HepG2 (cell line): Measurements from ENCODE around the gene PCYT2. TPM values are rescaled to one million over a fixed set of nuclear protein-coding genes. Genes with fewer than 3 reads are reported as not detected.
A peak's percentile ranks its signal among the peaks of the same experiment; 100 is the strongest.

Source experiments
- AKAP8 ChIP-seq: sonication (generic); formaldehyde crosslinking; IDR thresholded peaks from 2 replicates; pipeline ENCODE4 v1.5.1; 2020; ENCODE audit warnings: mild to moderate bottlenecking, missing genetic modification reagents
- ARHGAP35 ChIP-seq: sonication (generic); formaldehyde crosslinking; IDR thresholded peaks from 2 replicates; pipeline ENCODE4 v1.9.0; 2022; ENCODE audit warnings: mild to moderate bottlenecking, inconsistent platforms, moderate library complexity, missing genetic modification reagents, borderline replicate concordance
- JDP2 ChIP-seq: sonication (generic); formaldehyde crosslinking; IDR thresholded peaks from 2 replicates; pipeline ENCODE4 v1.8.1; 2022; ENCODE audit warnings: missing genetic modification reagents, borderline replicate concordance
- NFIC ChIP-seq: IDR thresholded peaks from 2 replicates; pipeline ENCODE4 v1.6.1; 2012; ENCODE audit warnings: mild to moderate bottlenecking, low read length, inconsistent platforms
- RBM22 ChIP-seq: fragments of 200-400 bp; formaldehyde crosslinking; optimal IDR thresholded peaks from 2 replicates; pipeline ENCODE3; 2017; ENCODE audit warnings: mild to moderate bottlenecking, low read length, moderate library complexity
- TEAD3 ChIP-seq: optimal IDR thresholded peaks from 2 replicates; pipeline ENCODE3; 2016; ENCODE audit warnings: borderline replicate concordance
- USF2 ChIP-seq, 2 experiments: sonication (generic) in 1 of 2; formaldehyde crosslinking in 1 of 2; IDR thresholded peaks; 2 replicates each; pipeline versions ENCODE4 v1.5.1 to v1.6.1; 2011 to 2020; ENCODE audit warnings: borderline replicate concordance in 1 of 2, low read depth in 1 of 2, low read length in 1 of 2, mild to moderate bottlenecking in 1 of 2, missing genetic modification reagents in 1 of 2, moderate library complexity in 1 of 2
- ZBTB38 ChIP-seq: sonication (generic); formaldehyde crosslinking; IDR thresholded peaks from 2 replicates; pipeline ENCODE4 v1.5.1; 2020; ENCODE audit warnings: mild to moderate bottlenecking, missing genetic modification reagents
- ZNF646 ChIP-seq: sonication (generic); formaldehyde crosslinking; IDR thresholded peaks from 2 replicates; pipeline ENCODE4 v1.9.0; 2021; ENCODE audit warnings: mild to moderate bottlenecking, missing genetic modification reagents
- ZNF724P ChIP-seq: sonication (generic); formaldehyde crosslinking; IDR thresholded peaks from 2 replicates; pipeline ENCODE4 v1.8.0; 2022; ENCODE audit warnings: missing genetic modification reagents, borderline replicate concordance
- ZNF749 ChIP-seq: sonication (generic); formaldehyde crosslinking; IDR thresholded peaks from 2 replicates; pipeline ENCODE4 v1.8.0; 2022; ENCODE audit warnings: mild to moderate bottlenecking, missing genetic modification reagents, moderate library complexity, borderline replicate concordance
- polyA plus RNA-seq, 8 experiments: library from polyadenylated mRNA; depleted of rRNA in 3 of 8; stranded (reverse) in 7 of 8; unstranded in 1 of 8; fragments of >200 nt; fragmentation: Illumina TruSeq in 4 of 8; extraction: Trizol in 4 of 8; gene quantifications; 2 replicates each; pipeline versions ENCODE4 v1.2.1 to v1.2.3, GENCODE V29; 2011 to 2016; ENCODE audit warnings: low read depth in 4 of 8, missing spikeins in 1 of 8, mixed read lengths in 1 of 8; ENCODE audit not compliant: insufficient read depth in 1 of 8
- total RNA-seq, 5 experiments: library from RNA; depleted of rRNA; stranded (reverse); fragments of >200 nt; fragmentation: Illumina TruSeq; extraction: Trizol; gene quantifications; 2 replicates each; pipeline ENCODE4 v1.2.3, GENCODE V29; 2016; ENCODE audit warnings: low read depth in 1 of 5
- TF ChIP-seq, protein P1 (sequence below): sonication (generic); formaldehyde crosslinking; IDR thresholded peaks from 2 replicates; pipeline ENCODE4 v1.5.1; 2020; ENCODE audit warnings: missing genetic modification reagents, mild to moderate bottlenecking, borderline replicate concordance

The PCYT2 gene
- total and polyA plus RNA-seq, 2 of the 13 experiments (the other 11 are each of a cell fraction or from before 2014, with no cell fraction given) = 147 to 297 TPM

- TF ChIP-seq RBM22 (peak; percentile 63), TEAD3 (CRISPR knock-in tag) (no peak), ZNF724P (no peak), ARHGAP35 (CRISPR knock-in tag) (no peak), JDP2 (CRISPR knock-in tag) (no peak), NFIC (0 out of 2 replicates have a peak, but pooled peaks have one; percentile 29), ZBTB38 (CRISPR knock-in tag) (no peak), ZNF749 (CRISPR knock-in tag) (no peak), AKAP8 (CRISPR knock-in tag) (no peak), ZNF646 (CRISPR knock-in tag) (no peak), USF2 (IDR thresholded peaks at IDR 0.05; ENCODE audit: low read depth, low read length) (no peak), USF2 (CRISPR knock-in tag; IDR thresholded peaks at IDR 0.05; ENCODE audit: borderline replicate concordance) (no peak)
- TF ChIP-seq, protein P1, sequence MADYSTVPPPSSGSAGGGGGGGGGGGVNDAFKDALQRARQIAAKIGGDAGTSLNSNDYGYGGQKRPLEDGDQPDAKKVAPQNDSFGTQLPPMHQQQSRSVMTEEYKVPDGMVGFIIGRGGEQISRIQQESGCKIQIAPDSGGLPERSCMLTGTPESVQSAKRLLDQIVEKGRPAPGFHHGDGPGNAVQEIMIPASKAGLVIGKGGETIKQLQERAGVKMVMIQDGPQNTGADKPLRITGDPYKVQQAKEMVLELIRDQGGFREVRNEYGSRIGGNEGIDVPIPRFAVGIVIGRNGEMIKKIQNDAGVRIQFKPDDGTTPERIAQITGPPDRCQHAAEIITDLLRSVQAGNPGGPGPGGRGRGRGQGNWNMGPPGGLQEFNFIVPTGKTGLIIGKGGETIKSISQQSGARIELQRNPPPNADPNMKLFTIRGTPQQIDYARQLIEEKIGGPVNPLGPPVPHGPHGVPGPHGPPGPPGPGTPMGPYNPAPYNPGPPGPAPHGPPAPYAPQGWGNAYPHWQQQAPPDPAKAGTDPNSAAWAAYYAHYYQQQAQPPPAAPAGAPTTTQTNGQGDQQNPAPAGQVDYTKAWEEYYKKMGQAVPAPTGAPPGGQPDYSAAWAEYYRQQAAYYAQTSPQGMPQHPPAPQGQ (CRISPR knock-in tag) = no peak
These were observed 44.6 kb downstream of the PCYT2 start (continued) for GRCh38 chr17:81866440-81867169.
